HUES48 (cell line): ENCODE measurements around the gene EIF4E3.

Experiments used
- H3K27ac ChIP-seq: one replicate; pipeline ENCODE4 v1.7.0; 2013; ENCODE audit warnings: low read depth, low read length, inconsistent platforms
- H3K27me3 ChIP-seq: 2 replicates; pipeline ENCODE4 v1.6.1; 2013; ENCODE audit warnings: mild to moderate bottlenecking, low read length; ENCODE audit not compliant: control insufficient read depth, insufficient read depth
- H3K36me3 ChIP-seq: 2 replicates; pipeline ENCODE4 v1.6.1; 2013; ENCODE audit warnings: low read length; ENCODE audit not compliant: control insufficient read depth, insufficient read depth
- H3K4me1 ChIP-seq: 2 replicates; pipeline ENCODE4 v1.6.1; 2013; ENCODE audit warnings: mild to moderate bottlenecking, low read length; ENCODE audit not compliant: control insufficient read depth, insufficient read depth
- H3K4me3 ChIP-seq: 2 replicates; pipeline ENCODE4 v1.5.1; 2013; ENCODE audit warnings: mild to moderate bottlenecking, low read depth, low read length
- H3K9ac ChIP-seq: 2 replicates; pipeline ENCODE4 v1.6.1; 2013; ENCODE audit warnings: mild to moderate bottlenecking, low read depth, low read length, moderate library complexity
- H3K9me3 ChIP-seq: 2 replicates; pipeline ENCODE4 v1.6.1; 2013; ENCODE audit warnings: low read length; ENCODE audit not compliant: control insufficient read depth, insufficient read depth

EIF4E3 gene

DNA sequence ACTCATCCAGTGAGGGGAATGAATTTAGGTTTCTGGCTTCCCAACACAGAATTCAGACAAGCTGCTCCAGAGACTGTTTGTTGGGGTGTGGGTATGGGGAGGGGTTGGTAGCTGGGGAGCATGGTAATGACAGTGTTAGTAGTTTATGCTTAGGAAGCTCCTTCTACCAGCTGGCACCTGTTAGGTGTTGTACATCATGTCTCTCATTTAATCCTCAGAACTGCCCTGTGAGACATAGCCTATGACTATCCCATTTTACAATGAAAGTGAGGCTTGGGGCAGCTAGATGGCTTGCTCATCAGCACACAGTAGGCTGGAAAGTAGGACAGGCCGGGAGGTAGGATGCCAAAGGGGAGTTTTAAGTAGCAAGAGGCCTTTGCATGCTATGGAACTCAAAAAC, 2.5 kb downstream of the EIF4E3 start:
- Histone ChIP-seq H3K36me3 (no peaks in the 10 kb centered on the region), H3K27me3 (peaks cover 31% of the 10 kb centered on the region), H3K27ac (no peak overlapping the region), H3K9me3 (no peaks in the 10 kb centered on the region), H3K4me1 (peaks cover 9% of the 10 kb centered on the region), H3K4me3 (no peak overlapping the region), H3K9ac (no peak overlapping the region)

DNA sequence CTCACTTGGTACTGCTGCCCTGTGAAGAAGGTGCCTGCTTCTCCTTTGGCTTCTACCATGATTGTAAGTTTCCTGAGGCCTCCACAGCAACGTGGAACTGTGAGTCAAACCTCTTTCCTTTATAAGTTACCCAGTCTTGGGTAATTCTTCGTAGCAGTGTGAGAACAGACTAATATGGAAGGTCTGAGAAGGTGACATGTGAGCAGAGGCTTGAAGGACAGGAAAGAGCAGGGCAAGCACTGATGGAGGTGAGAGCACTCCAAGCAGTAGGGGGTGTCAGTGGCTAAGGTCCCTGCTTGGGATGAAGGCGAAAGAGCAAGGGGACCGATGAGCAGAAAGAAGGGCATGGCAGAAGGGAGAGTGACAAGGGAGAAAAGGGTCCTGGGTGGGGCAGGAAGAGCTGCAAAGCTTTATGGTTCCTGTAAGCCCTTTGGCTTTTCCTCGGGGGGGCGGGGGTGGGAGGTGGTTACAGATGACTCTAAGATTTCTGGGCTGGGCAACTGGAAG, 3.5 kb downstream of the EIF4E3 start:
- no peak overlapping the region for H3K27ac ChIP-seq
- peaks cover 9% of the 10 kb centered on the region for H3K4me1 ChIP-seq
- H3K4me3 ChIP-seq, result no peak overlapping the region
- H3K9me3 ChIP-seq, result no peaks in the 10 kb centered on the region
- no peak overlapping the region for H3K9ac ChIP-seq
- H3K27me3 ChIP-seq, result peaks cover 31% of the 10 kb centered on the region
- H3K36me3 ChIP-seq, result no peaks in the 10 kb centered on the region

DNA sequence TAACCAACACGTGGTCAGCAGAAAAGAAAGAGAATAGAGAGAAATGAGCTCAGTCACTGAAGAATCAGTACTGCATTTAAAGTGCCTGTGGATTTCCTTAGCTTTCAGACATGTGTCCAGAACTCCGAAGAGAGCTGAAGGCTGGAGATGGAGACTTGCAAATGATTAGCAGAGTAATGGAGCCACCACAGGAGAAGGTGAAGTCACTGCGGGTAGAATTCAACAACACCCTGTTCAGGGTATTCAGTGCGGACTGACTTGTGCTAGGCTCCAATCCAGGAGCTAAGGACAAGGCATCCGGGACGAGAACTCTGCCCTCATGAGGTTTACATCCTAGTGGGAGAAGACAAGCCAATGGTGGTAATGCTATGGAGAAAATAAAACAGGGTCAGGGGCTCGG, 4.2 kb downstream of the EIF4E3 start:
- Histone ChIP-seq H3K27me3 (peaks cover 25% of the 10 kb centered on the region), H3K9ac (no peak overlapping the region), H3K27ac (no peak overlapping the region), H3K36me3 (no peaks in the 10 kb centered on the region), H3K9me3 (no peaks in the 10 kb centered on the region), H3K4me3 (no peak overlapping the region), H3K4me1 (peaks cover 9% of the 10 kb centered on the region)

DNA sequence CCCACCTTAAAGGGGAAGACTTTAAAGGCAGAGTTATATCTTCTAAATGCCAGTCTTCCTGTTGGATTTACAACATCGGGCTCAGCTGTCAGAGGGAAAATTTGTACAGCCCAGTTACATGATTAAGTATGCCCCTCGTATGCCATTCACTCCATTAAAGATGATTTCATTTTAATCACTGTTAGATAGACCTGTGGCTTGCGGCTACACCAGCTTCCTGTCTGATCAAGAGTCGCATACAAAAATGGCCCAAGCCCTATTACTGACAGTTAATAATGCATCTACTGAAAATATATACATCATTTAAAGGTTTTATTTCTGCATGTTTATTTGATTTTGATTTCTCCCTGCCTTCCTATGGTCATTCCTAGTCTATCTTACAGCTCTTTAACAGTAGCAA, 7.1 kb downstream of the EIF4E3 start:
- H3K9me3 ChIP-seq, result no peaks in the 10 kb centered on the region
- H3K36me3 ChIP-seq, result no peaks in the 10 kb centered on the region
- no peak overlapping the region for H3K4me3 ChIP-seq
- no peaks in the 10 kb centered on the region for H3K4me1 ChIP-seq
- no peak overlapping the region for H3K9ac ChIP-seq
- H3K27ac ChIP-seq, result no peak overlapping the region
- H3K27me3 ChIP-seq, result peaks cover 4% of the 10 kb centered on the region; the same call in 1 of the 2 replicates

DNA sequence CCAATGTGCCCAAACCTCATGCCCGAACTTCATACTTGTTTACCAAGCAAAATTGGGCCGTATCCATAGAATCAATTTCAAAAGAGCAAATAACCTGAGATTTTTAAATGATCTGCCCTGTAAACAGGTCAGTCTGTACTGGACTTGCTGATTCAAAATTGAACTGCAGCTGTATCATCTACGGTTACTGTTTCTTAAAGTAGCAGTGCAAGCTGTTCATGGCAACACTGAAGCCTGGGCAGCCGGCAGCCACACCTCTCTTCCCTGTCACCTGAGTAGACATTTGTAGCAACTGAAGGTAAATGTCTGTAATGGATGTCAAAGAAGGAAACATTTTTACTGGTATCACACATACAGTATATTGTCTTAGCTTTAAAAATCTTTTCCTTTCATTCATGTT, 10.6 kb downstream of the EIF4E3 start:
- no peak overlapping the region for H3K27ac ChIP-seq
- no peak overlapping the region for H3K4me3 ChIP-seq
- no peaks in the 10 kb centered on the region for H3K4me1 ChIP-seq
- no peak overlapping the region for H3K9ac ChIP-seq
- H3K9me3 ChIP-seq, result no peaks in the 10 kb centered on the region
- no peaks in the 10 kb centered on the region for H3K27me3 ChIP-seq
- peaks cover 6% of the 10 kb centered on the region; the same call in 1 of the 2 replicates for H3K36me3 ChIP-seq

DNA sequence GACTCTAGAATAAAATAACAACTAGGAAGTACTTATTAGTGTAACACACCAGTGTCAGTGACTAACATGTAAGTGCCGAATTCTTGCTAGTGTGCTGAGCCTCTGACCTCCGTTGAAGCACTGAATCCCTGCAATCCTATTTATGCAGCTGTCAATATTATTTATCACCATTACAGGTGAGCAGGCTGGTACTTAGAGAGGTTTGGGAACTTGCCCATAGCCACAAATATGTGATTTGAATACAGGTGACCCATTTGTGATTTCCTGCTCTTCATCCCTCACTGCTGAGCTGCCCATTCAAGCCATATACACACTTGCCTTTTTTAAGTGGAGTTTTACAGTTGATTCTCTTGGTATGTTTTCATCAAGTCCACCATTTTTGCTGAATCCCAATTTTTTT, 12.2 kb downstream of the EIF4E3 start:
- Histone ChIP-seq H3K9me3 (no peaks in the 10 kb centered on the region), H3K27me3 (no peaks in the 10 kb centered on the region), H3K27ac (no peak overlapping the region), H3K4me3 (no peak overlapping the region), H3K4me1 (no peaks in the 10 kb centered on the region), H3K9ac (no peak overlapping the region), H3K36me3 (peaks cover 8% of the 10 kb centered on the region)

DNA sequence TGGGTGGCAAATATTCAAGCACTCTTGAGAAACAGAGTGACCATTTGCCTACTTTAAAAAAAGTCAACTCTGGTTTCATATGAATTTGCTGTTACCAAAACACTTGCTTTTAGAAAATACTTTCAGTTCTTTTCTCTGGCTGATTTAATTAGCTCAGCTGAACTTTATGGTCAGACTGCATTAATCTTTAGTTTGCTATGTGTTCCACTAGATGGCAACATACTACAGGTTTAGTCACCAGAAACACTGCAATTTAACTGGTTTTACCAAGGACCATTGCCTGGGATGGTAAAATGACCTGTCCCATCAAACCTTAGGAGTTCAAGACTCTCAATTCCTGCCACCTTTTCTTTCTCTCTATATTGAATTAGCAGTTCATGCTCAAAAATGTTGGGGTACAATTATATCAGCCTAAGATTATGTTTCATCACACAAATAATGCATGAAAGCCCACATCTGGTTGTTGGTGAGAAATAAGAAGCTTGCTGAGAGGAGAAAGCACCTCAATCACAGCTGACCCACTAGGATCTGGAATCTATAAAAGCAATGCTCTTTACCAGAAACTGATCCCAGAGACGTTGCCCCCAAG, 14.2 kb downstream of the EIF4E3 start:
- Histone ChIP-seq H3K27me3 (no peaks in the 10 kb centered on the region), H3K9me3 (no peaks in the 10 kb centered on the region), H3K36me3 (peaks cover 10% of the 10 kb centered on the region), H3K4me3 (no peak overlapping the region), H3K27ac (no peak overlapping the region), H3K4me1 (no peaks in the 10 kb centered on the region), H3K9ac (no peak overlapping the region)

DNA sequence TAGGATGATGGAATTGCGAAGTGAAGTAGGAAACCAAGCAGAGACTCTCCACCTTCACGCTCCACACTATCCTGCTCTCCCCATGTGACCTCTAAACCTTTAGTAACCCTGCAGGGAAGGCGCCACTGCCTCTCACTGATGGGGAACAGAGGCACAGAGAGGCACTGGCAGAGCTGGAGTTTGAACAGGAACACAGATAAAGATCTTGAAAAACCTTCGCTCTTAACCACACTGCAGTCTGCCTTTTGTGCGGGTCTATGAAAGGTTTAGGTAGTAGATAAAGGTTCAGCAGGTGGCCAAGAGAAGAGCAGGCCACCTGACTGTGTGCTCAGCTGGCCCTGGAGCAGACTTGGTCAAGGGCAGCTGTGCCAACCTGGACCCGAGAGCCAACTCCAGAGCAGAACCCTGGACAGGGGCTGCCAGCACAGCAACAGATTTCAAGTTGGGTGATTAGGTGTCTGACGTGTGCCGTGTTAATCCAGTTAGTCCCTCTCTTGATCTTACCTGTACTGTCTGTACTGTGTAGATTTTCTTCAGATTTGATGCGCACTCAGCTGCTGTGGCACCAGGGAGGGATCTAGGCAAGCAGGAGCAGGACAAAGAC, 15.2 kb downstream of the EIF4E3 start:
- Histone ChIP-seq H3K4me3 (no peak overlapping the region), H3K27me3 (no peaks in the 10 kb centered on the region), H3K36me3 (peaks cover 10% of the 10 kb centered on the region), H3K27ac (no peak overlapping the region), H3K4me1 (no peaks in the 10 kb centered on the region), H3K9me3 (no peaks in the 10 kb centered on the region), H3K9ac (no peak overlapping the region)

DNA sequence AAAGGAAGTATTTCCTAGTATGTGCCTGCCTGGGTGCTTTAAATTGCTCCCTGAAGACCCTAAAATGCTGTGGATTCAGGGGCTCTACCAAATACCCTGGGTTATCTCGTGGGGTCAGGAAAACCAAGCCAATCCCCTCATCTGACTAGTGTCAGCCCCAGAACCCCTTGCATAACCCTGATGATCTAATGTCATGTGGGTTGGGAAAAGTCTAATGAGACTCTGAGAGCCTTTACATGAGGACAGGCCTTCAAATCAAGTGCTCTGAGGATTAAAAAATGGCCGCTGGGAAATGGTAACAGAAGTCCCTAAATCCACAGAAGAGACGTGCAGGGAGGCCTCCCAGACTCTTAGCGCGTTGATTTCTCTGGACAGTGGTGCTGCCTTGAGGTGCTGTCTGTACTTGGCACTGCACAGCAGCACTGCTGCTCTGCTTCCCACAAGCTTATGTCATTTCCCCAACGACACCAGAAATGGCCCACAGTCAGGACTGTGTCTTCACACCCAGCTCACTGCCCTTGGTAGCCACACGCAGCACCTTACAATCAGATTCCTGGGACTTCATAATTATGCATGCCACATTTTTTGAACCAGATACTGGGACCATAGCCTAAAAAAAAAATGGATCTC, 16.6 kb downstream of the EIF4E3 start:
- Histone ChIP-seq H3K36me3 (peaks cover 10% of the 10 kb centered on the region), H3K9me3 (no peaks in the 10 kb centered on the region), H3K27ac (no peak overlapping the region), H3K4me1 (peaks cover 10% of the 10 kb centered on the region), H3K27me3 (no peaks in the 10 kb centered on the region), H3K4me3 (no peak overlapping the region), H3K9ac (no peak overlapping the region)

DNA sequence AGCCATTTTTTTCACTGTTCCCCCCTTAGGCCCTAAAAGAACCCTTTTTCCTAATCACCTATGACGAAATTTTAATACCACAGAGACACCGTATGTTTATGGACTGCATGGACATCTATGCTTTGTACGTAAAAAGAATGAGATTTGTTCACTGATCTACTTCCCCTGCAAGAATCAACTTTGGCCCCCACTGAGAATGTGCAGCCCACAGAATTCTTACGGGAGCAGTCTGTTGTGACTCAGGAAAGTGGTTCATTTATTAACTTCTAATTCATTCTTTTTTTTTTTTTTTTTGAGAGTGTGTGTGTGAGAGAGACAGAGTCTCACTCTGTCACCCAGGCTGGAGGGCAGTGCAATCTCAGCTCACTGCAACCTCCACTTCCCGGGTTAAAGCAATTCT, 17.6 kb downstream of the EIF4E3 start:
- H3K27ac ChIP-seq, result no peak overlapping the region
- H3K4me3 ChIP-seq, result no peak overlapping the region
- H3K36me3 ChIP-seq, result peaks cover 10% of the 10 kb centered on the region
- peaks cover 14% of the 10 kb centered on the region for H3K4me1 ChIP-seq
- no peaks in the 10 kb centered on the region for H3K9me3 ChIP-seq
- no peaks in the 10 kb centered on the region for H3K27me3 ChIP-seq
- H3K9ac ChIP-seq, result no peak overlapping the region

DNA sequence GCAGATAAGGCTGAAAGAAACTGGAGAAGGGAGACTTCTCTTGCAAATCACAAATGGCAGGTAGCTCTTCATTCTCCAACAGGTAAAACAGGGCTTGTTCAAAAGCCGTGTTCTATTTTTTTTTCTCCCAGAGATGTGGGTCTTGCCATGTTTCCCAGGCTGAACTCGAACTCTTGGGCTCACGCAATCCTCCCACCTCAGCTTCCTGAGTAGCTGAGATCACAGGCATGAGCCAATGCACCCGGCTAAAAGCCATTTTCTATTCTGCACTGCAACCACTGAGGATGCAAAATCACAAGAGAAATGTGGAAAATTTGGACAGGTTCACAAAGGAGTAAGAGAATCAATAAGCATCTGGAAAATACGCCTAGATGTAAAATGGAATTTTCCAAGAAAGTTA, 19.5 kb downstream of the EIF4E3 start:
- H3K36me3 ChIP-seq, result peaks cover 13% of the 10 kb centered on the region

More for the DNA sequence above, 19.5 kb downstream of the EIF4E3 start:
- no peaks in the 10 kb centered on the region for H3K9me3 ChIP-seq
- H3K27ac ChIP-seq, result no peak overlapping the region
- H3K9ac ChIP-seq, result no peak overlapping the region
- no peak overlapping the region for H3K4me3 ChIP-seq
- peaks cover 14% of the 10 kb centered on the region for H3K4me1 ChIP-seq
- H3K27me3 ChIP-seq, result no peaks in the 10 kb centered on the region
